Ishikawa (cell line): Measurements from ENCODE around the gene SUN1.

Experiments used
- EP300 ChIP-seq: IDR thresholded peaks from 2 replicates; pipeline ENCODE4 v1.6.1; 2012; ENCODE audit warnings: borderline replicate concordance
- MAX ChIP-seq: IDR thresholded peaks from 2 replicates; pipeline ENCODE4 v1.6.1; 2012
- NFIC ChIP-seq: IDR thresholded peaks from 2 replicates; pipeline ENCODE4 v1.6.1; 2012
- RAD21 ChIP-seq: IDR thresholded peaks from 2 replicates; pipeline ENCODE4 v1.6.1; 2012; ENCODE audit warnings: low read depth
- TEAD4 ChIP-seq: IDR thresholded peaks from 2 replicates; pipeline ENCODE4 v1.6.1; 2012
- ZBTB7A ChIP-seq: IDR thresholded peaks from 2 replicates; pipeline ENCODE4 v1.6.1; 2012; ENCODE audit warnings: low read depth

DNA sequence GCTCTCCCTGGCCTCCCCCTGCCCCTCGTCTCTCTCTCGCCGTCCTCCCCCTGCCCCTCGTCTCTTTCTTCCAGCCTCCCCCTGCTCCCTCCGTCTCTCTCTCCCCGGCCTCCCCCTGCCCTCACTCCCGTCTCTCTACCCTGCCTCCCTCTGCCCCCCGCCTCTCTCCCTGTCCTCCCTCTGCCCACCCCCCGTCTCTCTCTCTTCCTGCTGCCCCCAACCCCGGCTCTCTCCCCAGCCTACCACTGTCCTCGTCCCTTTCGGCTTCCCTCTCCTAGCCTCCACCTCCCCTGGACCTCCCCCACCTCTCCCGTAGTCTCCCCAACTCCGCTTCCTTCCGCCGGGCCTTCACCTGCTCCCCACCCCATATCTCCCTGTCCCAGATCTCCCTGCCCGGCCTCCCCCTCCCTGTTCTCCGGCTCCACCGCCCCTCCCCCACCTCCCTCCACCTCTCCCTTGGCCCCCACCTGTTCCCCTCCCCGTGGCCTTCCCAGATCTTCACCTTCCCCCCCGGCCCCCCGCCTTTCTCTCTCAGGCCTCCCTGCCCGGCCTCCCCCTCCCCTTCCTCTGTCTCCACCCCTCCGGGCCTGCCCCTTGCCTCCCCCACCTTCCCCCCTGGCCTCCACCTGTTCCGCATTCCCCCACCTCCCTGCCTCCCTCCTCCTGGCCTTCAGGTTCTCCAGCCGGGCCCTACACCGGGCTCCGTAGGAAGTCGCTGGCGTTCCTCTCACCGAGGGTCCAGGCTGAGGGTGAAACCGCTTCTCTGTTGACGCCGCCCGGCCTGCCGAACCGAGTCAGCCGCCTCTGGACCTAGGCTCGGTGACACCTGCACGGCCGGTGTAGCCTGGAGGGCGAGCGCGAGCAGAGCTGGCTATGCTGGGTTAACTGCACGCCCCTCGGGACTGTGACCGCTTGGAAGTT is 45.3 kb downstream of the SUN1 start:
- TF ChIP-seq MAX: no peak
- TF ChIP-seq TEAD4: no peak
- TF ChIP-seq RAD21: no peak
- TF ChIP-seq NFIC: no peak
- TF ChIP-seq ZBTB7A: no peak
- TF ChIP-seq EP300: no peak
